Stimulated activated effector memory CD8-positive, alpha-beta T cell treated with anti-CD3 and anti-CD28 coated beads, Interleukin-12 subunit alpha, Interleukin-12 subunit beta, amount 100 ng/mL, for 72 hours (primary cell): ENCODE measurements around the gene SSTR3.
A peak's percentile ranks its signal among the peaks of the same experiment; 100 is the strongest.

Experiments used
- ATAC-seq: fragments of 150-1000 bp; cut with Tn5 transposase; 2 replicates; pipeline ENCODE4 v1.10.0; 2021
- DNase-seq, 2 donors: peaks; one replicate each; pipeline ENCODE4 v3.0.0; 2021 to 2022; ENCODE audit warnings: low spot score in 2 of 2
- H3K27ac Mint-ChIP-seq: one replicate; pipeline ENCODE4 v1.8.0; 2022; ENCODE audit warnings: mild to moderate bottlenecking, mixed read lengths
- H3K36me3 Mint-ChIP-seq: one replicate; pipeline ENCODE4 v1.8.0; 2022; ENCODE audit warnings: mild to moderate bottlenecking, mixed read lengths
- H3K4me1 Mint-ChIP-seq: one replicate; pipeline ENCODE4 v1.8.0; 2022; ENCODE audit warnings: mixed read lengths
- H3K4me3 Mint-ChIP-seq: one replicate; pipeline ENCODE4 v1.8.0; 2022; ENCODE audit warnings: mild to moderate bottlenecking, mixed read lengths
- H3K9me3 Mint-ChIP-seq: one replicate; pipeline ENCODE4 v1.8.0; 2022; ENCODE audit warnings: mixed read lengths

Gene SSTR3

GRCh38 chr22:37199760-37200108 is 12.5 kb downstream of the SSTR3 start:
- peaks cover 8% of the 10 kb centered on the region for H3K36me3 Mint-ChIP-seq
- no peak for DNase-seq
- peaks cover 43% of the 10 kb centered on the region for H3K4me1 Mint-ChIP-seq
- H3K4me3 Mint-ChIP-seq = peak overlapping the region; percentile 86
- no peaks in the 10 kb centered on the region for H3K9me3 Mint-ChIP-seq
- H3K27ac Mint-ChIP-seq = peak overlapping the region; percentile 93
- peak; percentile 0 for ATAC-seq

- H3K27ac Mint-ChIP-seq = peak overlapping the region; percentile 93
- peak overlapping the region; percentile 86 for H3K4me3 Mint-ChIP-seq
- DNase-seq (peak; percentile 100), ATAC-seq (peak; percentile 96)
- H3K4me1 Mint-ChIP-seq = peaks cover 48% of the 10 kb centered on the region
- no peaks in the 10 kb centered on the region for H3K9me3 Mint-ChIP-seq
- H3K36me3 Mint-ChIP-seq = peaks cover 8% of the 10 kb centered on the region
Observed at GRCh38 chr22:37199103-37199759, 13.0 kb downstream of the SSTR3 start.

- Mint-ChIP-seq H3K4me3 (peak overlapping the region; percentile 86), H3K4me1 (peaks cover 55% of the 10 kb centered on the region), H3K36me3 (peaks cover 8% of the 10 kb centered on the region), H3K9me3 (no peaks in the 10 kb centered on the region), H3K27ac (peak overlapping the region; percentile 93)
- ATAC-seq (peak; percentile 65), DNase-seq (peak; percentile 96 to 97)
Observed at GRCh38 chr22:37198258-37199102, 13.8 kb downstream of the SSTR3 start.

- no peak for ATAC-seq
- H3K4me3 Mint-ChIP-seq = peak overlapping the region; percentile 86
- peaks cover 8% of the 10 kb centered on the region for H3K36me3 Mint-ChIP-seq
- peak overlapping the region; percentile 93 for H3K27ac Mint-ChIP-seq
- DNase-seq = no peak
- H3K4me1 Mint-ChIP-seq = peaks cover 58% of the 10 kb centered on the region
- no peaks in the 10 kb centered on the region for H3K9me3 Mint-ChIP-seq
Observed at GRCh38 chr22:37197451-37198257, 14.6 kb downstream of the SSTR3 start.

GRCh38 chr22:37196539-37197450 is 15.5 kb downstream of the SSTR3 start:
- H3K4me1 Mint-ChIP-seq = peaks cover 58% of the 10 kb centered on the region
- ATAC-seq (no peak), DNase-seq (no peak)
- H3K36me3 Mint-ChIP-seq = peaks cover 8% of the 10 kb centered on the region
- H3K4me3 Mint-ChIP-seq = peak overlapping the region; percentile 86
- peak overlapping the region; percentile 93 for H3K27ac Mint-ChIP-seq
- H3K9me3 Mint-ChIP-seq = no peaks in the 10 kb centered on the region

- Mint-ChIP-seq H3K9me3 (no peaks in the 10 kb centered on the region), H3K27ac (peak overlapping the region; percentile 62), H3K4me1 (peaks cover 58% of the 10 kb centered on the region), H3K4me3 (no peak overlapping the region), H3K36me3 (peaks cover 8% of the 10 kb centered on the region)
- DNase-seq (no peak), ATAC-seq (no peak)
Observed at GRCh38 chr22:37195921-37196320, 16.4 kb downstream of the SSTR3 start.

GRCh38 chr22:37194750-37195149 is 17.5 kb downstream of the SSTR3 start:
- H3K4me3 Mint-ChIP-seq = peak overlapping the region; percentile 13
- ATAC-seq (no peak), DNase-seq (no peak)
- H3K9me3 Mint-ChIP-seq = no peaks in the 10 kb centered on the region
- peaks cover 52% of the 10 kb centered on the region for H3K4me1 Mint-ChIP-seq
- H3K36me3 Mint-ChIP-seq = peaks cover 8% of the 10 kb centered on the region
- H3K27ac Mint-ChIP-seq = peak overlapping the region; percentile 51

- Mint-ChIP-seq H3K4me1 (peaks cover 47% of the 10 kb centered on the region), H3K4me3 (peak overlapping the region; percentile 13), H3K27ac (peak overlapping the region; percentile 51), H3K9me3 (no peaks in the 10 kb centered on the region), H3K36me3 (peaks cover 2% of the 10 kb centered on the region)
- ATAC-seq (peak; percentile 44), DNase-seq (peak in 1 of 2 donors; percentile 75)
Observed at GRCh38 chr22:37193629-37194191, 18.6 kb downstream of the SSTR3 start.

GRCh38 chr22:37192741-37193140 is 19.5 kb downstream of the SSTR3 start:
- H3K36me3 Mint-ChIP-seq = no peaks in the 10 kb centered on the region
- no peak for DNase-seq
- peak overlapping the region; percentile 51 for H3K27ac Mint-ChIP-seq
- ATAC-seq = no peak
- no peaks in the 10 kb centered on the region for H3K9me3 Mint-ChIP-seq
- H3K4me1 Mint-ChIP-seq = peaks cover 50% of the 10 kb centered on the region
- no peak overlapping the region for H3K4me3 Mint-ChIP-seq

GRCh38 chr22:37192204-37192603 is 20.1 kb downstream of the SSTR3 start:
- Mint-ChIP-seq H3K4me3 (no peak overlapping the region), H3K36me3 (no peaks in the 10 kb centered on the region), H3K27ac (no peak overlapping the region), H3K9me3 (no peaks in the 10 kb centered on the region), H3K4me1 (peaks cover 49% of the 10 kb centered on the region)
- DNase-seq (no peak), ATAC-seq (no peak)

- peaks cover 51% of the 10 kb centered on the region for H3K4me1 Mint-ChIP-seq
- no peak for DNase-seq
- H3K4me3 Mint-ChIP-seq = no peak overlapping the region
Observed at GRCh38 chr22:37190262-37190780, 22.0 kb downstream of the SSTR3 start.

GRCh38 chr22:37188901-37189466 is 23.3 kb downstream of the SSTR3 start:
- DNase-seq = no peak
- no peak for ATAC-seq
- Mint-ChIP-seq H3K4me1 (peaks cover 49% of the 10 kb centered on the region), H3K27ac (peak overlapping the region; percentile 61), H3K36me3 (no peaks in the 10 kb centered on the region), H3K9me3 (no peaks in the 10 kb centered on the region), H3K4me3 (peak overlapping the region; percentile 30)

More at GRCh38 chr22:37190262-37190780, 22.0 kb downstream of the SSTR3 start:
- Mint-ChIP-seq H3K9me3 (no peaks in the 10 kb centered on the region), H3K27ac (no peak overlapping the region), H3K36me3 (no peaks in the 10 kb centered on the region)
- ATAC-seq = no peak

GRCh38 chr22:37187891-37188761 is 24.2 kb downstream of the SSTR3 start, which contains the start of gene C1QTNF6:
Gene C1QTNF6, minus strand, starts transcription at chr22:37188247. Its CDS starts 34 bp downstream, at chr22:37188213.
- Mint-ChIP-seq H3K27ac (peak within 1 kb of the TSS; percentile 83), H3K4me3 (peak within 1 kb of the TSS; percentile 30), H3K36me3 (peaks cover 6% of the 10 kb centered on the region), H3K9me3 (no peaks in the 10 kb centered on the region), H3K4me1 (peaks cover 49% of the 10 kb centered on the region)
- ATAC-seq (peak; percentile 5), DNase-seq (no peak)
